SK-N-SH (cell line): ENCODE measurements around the gene IRF1. TPM values are rescaled to one million over a fixed set of nuclear protein-coding genes. Genes with fewer than 3 reads are reported as not detected.
A peak's percentile ranks its signal among the peaks of the same experiment; 100 is the strongest.

Source experiments
- CTCF ChIA-PET: fragments of 300-600, 350-600 bp; formaldehyde crosslinking; extraction: SDS; loops from one replicate; lab custom pipeline; 2021; lab: Yijun Ruan, JAX
- POLR2A ChIA-PET: fragments of 350-600 bp; sonication (Branson Sonifier 250); formaldehyde crosslinking; extraction: SDS; loops from one replicate; lab custom pipeline; 2020; ENCODE audit warnings: antibody characterized with exemption, inconsistent platforms; lab: Yijun Ruan, JAX
- DNase-seq: peaks from one replicate; pipeline ENCODE4 v3.0.0; 2012
- H2AFZ ChIP-seq: fragments of 200-600 bp; sonication (generic); 2 replicates; pipeline ENCODE4 v1.8.1; 2016; ENCODE audit warnings: antibody characterized with exemption, mild to moderate bottlenecking, low read depth
- H3F3A ChIP-seq: fragments of 200-600 bp; sonication (generic); replicated peaks from 2 replicates; pipeline ENCODE3; 2016; ENCODE audit warnings: antibody characterized with exemption, mild to moderate bottlenecking; ENCODE audit not compliant: insufficient read depth
- H3K27ac ChIP-seq, 2 experiments: fragments of 200-500 bp in 1 of 2; fragments of 200-600 bp in 1 of 2; sonication (Bioruptor generic) in 1 of 2; sonication (generic), shearing (Covaris generic) in 1 of 2; 2 replicates each; pipeline versions ENCODE4 v1.5.1 to v1.6.1; 2014 to 2016; ENCODE audit warnings: low read depth in 2 of 2, inconsistent platforms in 1 of 2, low read length in 1 of 2, mild to moderate bottlenecking in 1 of 2, mixed read lengths in 1 of 2
- H3K27me3 ChIP-seq: fragments of 200-600 bp; sonication (generic), shearing (Covaris generic); 2 replicates; pipeline ENCODE4 v1.6.1; 2016; ENCODE audit warnings: mixed run types; ENCODE audit not compliant: insufficient read depth
- H3K36me3 ChIP-seq, 2 experiments: fragments of 200-500 bp in 1 of 2; fragments of 200-600 bp in 1 of 2; sonication (Bioruptor generic) in 1 of 2; sonication (generic) in 1 of 2; replicated peaks in 1 of 2; 2 replicates each; pipeline versions ENCODE3 to v1.5.1; 2014 to 2016; ENCODE audit warnings: low read length in 1 of 2, mild to moderate bottlenecking in 1 of 2; ENCODE audit not compliant: insufficient read depth in 2 of 2, control insufficient read depth in 1 of 2
- H3K4me1 ChIP-seq, 2 experiments: fragments of 200-500 bp in 1 of 2; fragments of 200-600 bp in 1 of 2; sonication (Bioruptor generic) in 1 of 2; sonication (generic), shearing (Covaris generic) in 1 of 2; 2 replicates each; pipeline versions ENCODE4 v1.5.1 to v1.6.1; 2014 to 2016; ENCODE audit warnings: low read depth in 1 of 2, low read length in 1 of 2, mixed run types in 1 of 2; ENCODE audit not compliant: insufficient read depth in 2 of 2, control insufficient read depth in 1 of 2
- H3K4me2 ChIP-seq: fragments of 200-600 bp; sonication (generic), shearing (Covaris generic); 2 replicates; pipeline ENCODE4 v1.6.1; 2017; ENCODE audit warnings: mixed run types
- H3K4me3 ChIP-seq, 2 experiments: fragments of 200-500 bp in 1 of 2; fragments of 200-600 bp in 1 of 2; sonication (Bioruptor generic) in 1 of 2; sonication (generic), shearing (Covaris generic) in 1 of 2; 2 replicates each; pipeline versions ENCODE4 v1.5.1 to v1.8.1; 2014 to 2016; ENCODE audit warnings: low read depth in 2 of 2, inconsistent platforms in 1 of 2, low read length in 1 of 2, mild to moderate bottlenecking in 1 of 2, mixed read lengths in 1 of 2, moderate library complexity in 1 of 2
- H3K79me2 ChIP-seq: fragments of 200-600 bp; sonication (generic); 2 replicates; pipeline ENCODE4 v1.8.1; 2017; ENCODE audit warnings: mild to moderate bottlenecking; ENCODE audit not compliant: insufficient read depth
- H3K9ac ChIP-seq: fragments of 200-600 bp; sonication (generic); 2 replicates; pipeline ENCODE4 v1.6.1; 2017; ENCODE audit warnings: mixed run types
- H3K9me2 ChIP-seq: fragments of 200-600 bp; sonication (generic); 2 replicates; pipeline ENCODE4 v1.6.1; 2017; ENCODE audit warnings: mixed run types
- H3K9me3 ChIP-seq: fragments of 200-600 bp; sonication (generic); 2 replicates; pipeline ENCODE4 v1.6.1; 2017; ENCODE audit warnings: mixed run types, mild to moderate bottlenecking, moderate library complexity
- H4K20me1 ChIP-seq: fragments of 200-600 bp; sonication (generic); 2 replicates; pipeline ENCODE4 v1.6.1; 2017; ENCODE audit warnings: mild to moderate bottlenecking, mixed run types; ENCODE audit not compliant: insufficient read depth
- CHD2 ChIP-seq: fragments of 150-350 bp; IDR thresholded peaks from 2 replicates; pipeline ENCODE4 v1.6.1; 2018; ENCODE audit warnings: low read length; ENCODE audit not compliant: partially characterized antibody
- FOSL2 ChIP-seq: IDR thresholded peaks from 2 replicates; pipeline ENCODE4 v1.4.0; 2012; ENCODE audit warnings: low read depth, mild to moderate bottlenecking, moderate library complexity, borderline replicate concordance
- FOXJ3 ChIP-seq: sonication (generic); formaldehyde crosslinking; IDR thresholded peaks from 2 replicates; pipeline ENCODE4 v1.5.1; 2020; ENCODE audit warnings: mild to moderate bottlenecking, missing genetic modification reagents
- FOXM1 ChIP-seq: IDR thresholded peaks from 2 replicates; pipeline ENCODE4 v1.4.0; 2012; ENCODE audit warnings: low read depth, mild to moderate bottlenecking
- GATA2 ChIP-seq: sonication (generic); formaldehyde crosslinking; IDR thresholded peaks from 2 replicates; pipeline ENCODE4 v1.5.0; 2020; ENCODE audit warnings: mild to moderate bottlenecking, missing genetic modification reagents
- JUND ChIP-seq: IDR thresholded peaks from 2 replicates; pipeline ENCODE4 v1.4.0; 2012
- MXI1 ChIP-seq: IDR thresholded peaks from 2 replicates; pipeline ENCODE4 v1.6.1; 2012; ENCODE audit warnings: mild to moderate bottlenecking, low read depth, low read length, improper control_type of control experiment
- NFIC ChIP-seq: IDR thresholded peaks from 2 replicates; pipeline ENCODE4 v1.4.0; 2012; ENCODE audit warnings: borderline replicate concordance
- PBX3 ChIP-seq: IDR thresholded peaks from 2 replicates; pipeline ENCODE4; 2012
- POLR2AphosphoS5 ChIP-seq: IDR thresholded peaks from 2 replicates; pipeline ENCODE4 v1.6.1; 2012; ENCODE audit warnings: low read depth, low read length
- RCOR1 ChIP-seq: fragments of 150-350 bp; IDR thresholded peaks from 2 replicates; pipeline ENCODE4 v1.6.1; 2017; ENCODE audit warnings: antibody characterized with exemption, low read length
- REST ChIP-seq: IDR thresholded peaks from 2 replicates; pipeline ENCODE4 v1.6.1; 2012; ENCODE audit warnings: mild to moderate bottlenecking, low read depth, low read length, moderate library complexity
- RFX5 ChIP-seq: IDR thresholded peaks from 2 replicates; pipeline ENCODE4 v1.6.1; 2012; ENCODE audit warnings: mild to moderate bottlenecking, improper control_type of control experiment, low read length
- SMC3 ChIP-seq: IDR thresholded peaks from 2 replicates; pipeline ENCODE4 v1.6.1; 2012; ENCODE audit warnings: low read depth, low read length, improper control_type of control experiment
- TCF12 ChIP-seq: IDR thresholded peaks from 2 replicates; pipeline ENCODE4 v1.4.0; 2012
- TEAD4 ChIP-seq: IDR thresholded peaks from 2 replicates; pipeline ENCODE4 v1.4.0; 2012; ENCODE audit warnings: mild to moderate bottlenecking, borderline replicate concordance; ENCODE audit not compliant: insufficient read depth
- ZBTB33 ChIP-seq: IDR thresholded peaks from 2 replicates; pipeline ENCODE4 v1.4.0; 2012; ENCODE audit warnings: low read depth, borderline replicate concordance
- WGBS: methylation state at CpG from one replicate; pipeline ENCODE4 v1.1.6; 2017; ENCODE audit warnings: low lambda C conversion rate; 5-methylcytosine and 5-hydroxymethylcytosine counted together
- polyA plus RNA-seq, 3 experiments: library from polyadenylated mRNA; depleted of rRNA; stranded (reverse); fragments of >200 nt; gene quantifications; 2 replicates each; pipeline ENCODE4 v1.2.3, GENCODE V29; 2012
- TF ChIP-seq, protein P1 (sequence below): fragments of 200-600 bp; sonication (generic); IDR thresholded peaks from 2 replicates; pipeline ENCODE4 v1.6.1; 2017; ENCODE audit warnings: antibody characterized with exemption, mild to moderate bottlenecking, moderate library complexity

Gene IRF1
- polyA plus RNA-seq, 1 of the 3 experiments (the other 2 are of a cell fraction) = 15.2 TPM

DNA sequence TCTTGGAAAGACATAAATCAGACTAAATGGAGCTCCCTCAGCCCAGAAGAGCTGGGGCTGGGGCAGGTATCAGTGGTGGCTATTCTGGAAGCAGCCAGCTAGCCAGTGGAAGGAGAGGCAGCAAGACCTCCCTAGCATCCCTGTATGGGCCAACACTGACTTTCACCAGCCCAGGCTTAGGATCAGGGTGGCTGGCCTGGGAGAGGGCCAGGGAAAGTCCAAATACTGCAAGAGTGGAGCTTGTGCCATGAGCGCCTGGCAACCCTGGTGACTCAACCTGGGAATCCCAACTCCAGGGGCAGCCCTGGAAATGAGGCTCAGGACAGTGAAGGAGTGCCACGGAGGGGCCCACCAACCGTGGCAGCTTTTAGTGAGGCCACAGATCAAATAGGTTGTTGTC is 7.6 kb upstream of the IRF1 start (continued):
- TF ChIP-seq REST (no peak), FOXM1 (no peak), CHD2 (no peak), TCF12 (no peak), JUND (0 out of 2 replicates have a peak, but pooled peaks have one; percentile 14), PBX3 (no peak), FOSL2 (peak; percentile 20; the same call in 1 of the 2 replicates), ZBTB33 (no peak)

DNA sequence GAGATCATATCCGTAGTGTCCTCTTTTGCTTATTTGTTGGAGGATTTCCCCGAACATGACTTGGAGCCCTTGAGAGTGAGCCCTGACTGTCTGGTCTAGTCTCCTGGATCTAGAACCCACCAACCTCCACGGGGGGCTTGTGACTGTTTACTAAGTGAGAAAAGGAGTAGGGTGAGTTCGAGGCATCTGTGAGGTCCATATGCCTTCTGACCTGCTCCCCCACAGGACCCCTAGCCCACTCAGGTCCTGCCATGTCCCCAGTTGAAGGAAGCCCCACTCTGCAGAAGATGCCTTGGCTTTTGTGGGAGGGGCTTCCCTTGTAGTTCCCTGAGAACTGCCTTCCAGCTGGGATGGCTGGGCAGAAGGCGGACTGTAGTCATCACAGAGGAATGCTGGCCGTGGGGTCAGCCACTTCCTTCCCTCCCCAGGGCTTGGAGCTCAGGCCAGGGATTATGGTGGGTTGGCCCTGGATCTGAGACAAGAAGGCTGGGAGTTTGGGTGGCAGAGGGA is 7.0 kb upstream of the IRF1 start:
- peak overlapping the region; percentile 96 for H3K27ac ChIP-seq
- no peaks in the 10 kb centered on the region for H3K27me3 ChIP-seq
- H3K9me2 ChIP-seq = no peaks in the 10 kb centered on the region
- CTCF ChIA-PET = interaction anchor here (0.8 to 12.3 kb wide), 10 partner anchors 9 to 259 kb away, joined by 3 to 189 read pairs (median 8); no protein-coding TSS in a partner anchor
- H3K4me1 ChIP-seq = peaks cover 19 to 21% of the 10 kb centered on the region in 2 experiments
- H3K9ac ChIP-seq = peak overlapping the region; percentile 84
- no peaks in the 10 kb centered on the region for H4K20me1 ChIP-seq
- no peak overlapping the region for H2AFZ ChIP-seq
- H3K79me2 ChIP-seq = no peaks in the 10 kb centered on the region
- POLR2A ChIA-PET = interaction anchor here (2.9 kb wide), 1 partner anchor 70 kb away, joined by 13 read pairs; no protein-coding TSS in a partner anchor
- WGBS = 28% methylated on average over 6 of the region's 6 CpGs
- peak; percentile 31 for DNase-seq
- H3F3A ChIP-seq = peaks cover 30% of the 10 kb centered on the region
- H3K4me3 ChIP-seq = peak overlapping the region; percentile 69 to 78
- no peaks in the 10 kb centered on the region for H3K36me3 ChIP-seq
- H3K9me3 ChIP-seq = no peaks in the 10 kb centered on the region
- peak overlapping the region; percentile 96 for H3K4me2 ChIP-seq
- TF ChIP-seq FOSL2 (peak; percentile 76), MXI1 (no peak), NFIC (peak; percentile 87), REST (no peak), TEAD4 (peak; percentile 85), RCOR1 (no peak), FOXJ3 (no peak), RFX5 (no peak), GATA2 (CRISPR knock-in tag) (no peak), POLR2AphosphoS5 (peak; percentile 63; the same call in 1 of the 2 replicates), SMC3 (no peak)
- TF ChIP-seq, protein P1, sequence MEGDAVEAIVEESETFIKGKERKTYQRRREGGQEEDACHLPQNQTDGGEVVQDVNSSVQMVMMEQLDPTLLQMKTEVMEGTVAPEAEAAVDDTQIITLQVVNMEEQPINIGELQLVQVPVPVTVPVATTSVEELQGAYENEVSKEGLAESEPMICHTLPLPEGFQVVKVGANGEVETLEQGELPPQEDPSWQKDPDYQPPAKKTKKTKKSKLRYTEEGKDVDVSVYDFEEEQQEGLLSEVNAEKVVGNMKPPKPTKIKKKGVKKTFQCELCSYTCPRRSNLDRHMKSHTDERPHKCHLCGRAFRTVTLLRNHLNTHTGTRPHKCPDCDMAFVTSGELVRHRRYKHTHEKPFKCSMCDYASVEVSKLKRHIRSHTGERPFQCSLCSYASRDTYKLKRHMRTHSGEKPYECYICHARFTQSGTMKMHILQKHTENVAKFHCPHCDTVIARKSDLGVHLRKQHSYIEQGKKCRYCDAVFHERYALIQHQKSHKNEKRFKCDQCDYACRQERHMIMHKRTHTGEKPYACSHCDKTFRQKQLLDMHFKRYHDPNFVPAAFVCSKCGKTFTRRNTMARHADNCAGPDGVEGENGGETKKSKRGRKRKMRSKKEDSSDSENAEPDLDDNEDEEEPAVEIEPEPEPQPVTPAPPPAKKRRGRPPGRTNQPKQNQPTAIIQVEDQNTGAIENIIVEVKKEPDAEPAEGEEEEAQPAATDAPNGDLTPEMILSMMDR = no peak
